Epithelial cell of esophagus (primary cell): ENCODE results near the gene ITIH1.

Experiments used
- DNase-seq: peaks from one replicate; pipeline ENCODE4 v3.0.0; 2010; ENCODE audit warnings: low read depth
- H3K4me3 ChIP-seq: 2 replicates; pipeline ENCODE4 v1.5.1; 2011; ENCODE audit warnings: mild to moderate bottlenecking, low read length, control low read depth
- CTCF ChIP-seq: IDR thresholded peaks from 2 replicates; pipeline ENCODE4 v1.5.1; 2011; ENCODE audit warnings: low read depth, mild to moderate bottlenecking, low read length, control low read depth, inconsistent platforms; ENCODE audit not compliant: insufficient read depth; ENCODE audit errors: missing control alignments

ITIH1 gene

DNA sequence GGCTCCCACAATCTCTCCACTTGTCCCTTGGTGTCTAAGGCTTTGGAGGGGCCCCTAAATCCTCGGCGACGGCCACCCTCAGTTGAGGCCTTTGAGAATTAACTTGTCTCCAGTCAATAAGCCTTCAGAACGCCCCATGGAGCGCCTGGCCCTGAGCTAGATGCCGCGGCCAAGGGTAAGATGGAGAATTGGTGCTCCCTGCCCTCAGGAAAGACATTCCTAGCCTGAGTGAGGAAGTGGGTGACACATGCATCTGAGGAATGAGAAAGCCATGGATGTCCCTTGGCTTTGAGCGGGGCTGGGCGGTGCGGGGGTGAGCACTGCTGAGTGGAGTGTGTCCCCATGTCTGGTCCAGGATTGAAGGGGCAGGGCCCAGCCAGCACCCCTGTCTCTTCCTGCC lies 39.8 kb downstream of the ITIH1 start:
- H3K4me3 ChIP-seq: no peak overlapping the region
- DNase-seq: no peak
- TF ChIP-seq CTCF: no peak

DNA sequence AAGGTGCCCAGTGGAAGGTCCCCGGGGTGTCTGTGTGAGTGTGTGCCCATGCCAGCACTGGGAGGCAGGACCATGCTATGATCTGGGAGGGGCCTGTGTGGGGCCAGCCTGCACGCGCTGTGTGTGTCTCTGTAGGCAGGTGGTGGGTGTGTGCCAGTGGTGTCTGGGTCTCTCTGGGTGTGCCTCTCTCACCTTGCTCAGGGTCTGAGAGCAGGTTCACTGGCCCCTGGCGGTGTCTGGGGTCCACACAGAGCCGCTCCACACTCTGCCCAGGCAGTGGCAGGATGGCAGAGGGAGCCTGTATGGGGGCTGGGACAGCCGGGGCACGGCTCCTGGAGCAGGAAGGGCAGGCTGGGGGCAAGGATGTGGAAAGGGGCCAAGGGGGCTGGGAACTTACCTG lies 40.5 kb downstream of the ITIH1 start:
- DNase-seq: no peak
- no peak overlapping the region for H3K4me3 ChIP-seq
- no peak for TF ChIP-seq CTCF

- DNase-seq: no peak
- no peak for TF ChIP-seq CTCF
- no peak overlapping the region for H3K4me3 ChIP-seq
These were observed 42.5 kb downstream of the ITIH1 start for GRCh38 chr3:52819936-52820335.

- H3K4me3 ChIP-seq: no peak overlapping the region
- TF ChIP-seq CTCF: peak; percentile 70
- peak; percentile 49 for DNase-seq
These were observed 43.3 kb downstream of the ITIH1 start for GRCh38 chr3:52820736-52821135.

DNA sequence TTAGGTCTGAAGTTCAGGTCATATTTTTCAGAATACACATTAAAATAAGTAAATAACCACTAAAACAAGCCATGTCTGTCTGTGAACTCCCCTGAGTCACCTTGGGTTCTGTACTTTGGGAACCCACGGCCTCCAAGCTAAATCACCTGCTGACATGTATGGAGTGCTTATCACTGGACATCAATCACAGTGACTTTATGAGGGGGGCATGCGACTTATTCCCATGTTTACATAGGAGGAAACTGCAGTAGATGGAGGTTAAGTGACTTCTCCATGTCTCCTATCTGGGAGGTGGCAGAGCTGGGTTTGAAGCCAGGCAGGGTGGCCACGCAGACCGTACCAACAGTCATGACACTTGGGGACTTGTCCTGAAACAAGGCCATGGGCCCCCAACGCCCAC lies 45.0 kb downstream of the ITIH1 start:
- TF ChIP-seq CTCF: no peak
- no peak overlapping the region for H3K4me3 ChIP-seq
- no peak for DNase-seq

DNA sequence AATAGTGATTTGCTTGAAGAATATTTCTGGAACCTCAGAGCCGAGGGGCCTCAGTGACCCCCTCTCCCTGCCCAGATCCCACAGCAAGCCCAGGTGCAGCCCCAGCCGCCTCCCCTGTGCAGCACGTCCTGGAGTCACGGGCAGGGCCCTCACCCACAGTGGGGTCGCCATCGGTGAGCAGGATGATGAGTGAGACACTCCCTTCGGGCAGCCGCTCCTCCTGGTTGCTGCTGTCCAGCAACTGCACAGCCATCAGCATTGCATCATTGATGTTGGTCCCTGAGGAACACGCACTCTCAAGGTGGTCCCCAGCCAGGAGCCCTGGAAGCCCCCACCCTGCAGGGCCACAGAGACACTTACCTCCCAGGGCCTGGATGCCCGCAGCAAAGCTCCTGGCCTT lies 46.6 kb downstream of the ITIH1 start:
- no peak for TF ChIP-seq CTCF
- no peak for DNase-seq
- H3K4me3 ChIP-seq: no peak overlapping the region

DNA sequence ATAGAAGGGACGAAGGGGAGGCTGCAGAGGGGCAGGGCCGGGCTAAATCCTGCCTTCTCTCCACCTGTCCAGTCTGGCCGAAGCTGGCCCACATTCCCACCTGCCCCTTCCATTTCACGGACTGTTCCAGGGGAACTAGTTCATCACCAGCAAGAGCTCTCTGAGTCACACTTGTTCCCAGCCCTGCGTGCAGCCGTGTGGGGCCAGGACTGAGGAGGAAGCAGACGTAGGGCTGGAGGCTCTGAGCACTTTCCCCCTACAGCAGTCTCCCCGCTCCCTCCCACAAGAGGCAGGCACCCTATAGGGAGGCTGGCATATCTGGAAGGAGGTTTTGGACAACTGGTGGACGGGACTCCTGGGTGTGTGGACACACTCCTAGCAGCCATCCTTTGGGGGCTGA lies 50.0 kb downstream of the ITIH1 start:
- DNase-seq: peak; percentile 48
- TF ChIP-seq CTCF: no peak
- H3K4me3 ChIP-seq: no peak overlapping the region
